Renal pelvis (tissue), 4 donors: Measurements from ENCODE around the gene SLC41A1. TPM values are rescaled to one million over a fixed set of nuclear protein-coding genes. Genes with fewer than 3 reads are reported as not detected.
"Not testable (repeated sequence)": the region's sequence is repeated elsewhere in the genome, so short reads cannot be mapped to it uniquely, and the experiment has no call there.

Experiments
- DNase-seq: peaks from one replicate; pipeline ENCODE4 v3.0.0-alpha.2; 2013
- polyA plus RNA-seq, 3 donors: library from polyadenylated mRNA; unstranded; fragments of 120-200 nt; gene quantifications; one replicate each; pipeline ENCODE4 v1.2.1, GENCODE V29; 2013; ENCODE audit not compliant: insufficient read length in 3 of 3

SLC41A1 gene
- polyA plus RNA-seq, 3 donors: 28.9 to 31.7 (median 30.8) TPM

GRCh38 chr1:205826995-205827394, 14.0 kb upstream of the SLC41A1 start:
- no peak for DNase-seq

GRCh38 chr1:205826016-205826806, 13.2 kb upstream of the SLC41A1 start:
- DNase-seq: no peak

- no peak for DNase-seq
Observed at GRCh38 chr1:205824180-205824579, 11.2 kb upstream of the SLC41A1 start.

GRCh38 chr1:205823260-205823659, 10.3 kb upstream of the SLC41A1 start:
- not testable (repeated sequence) for DNase-seq

- no peak for DNase-seq
Observed at GRCh38 chr1:205822397-205822796, 9.4 kb upstream of the SLC41A1 start.

GRCh38 chr1:205817988-205818387, 5.0 kb upstream of the SLC41A1 start:
- DNase-seq: no peak

GRCh38 chr1:205817364-205817763, 4.4 kb upstream of the SLC41A1 start:
- DNase-seq: no peak

- DNase-seq: no peak
Observed at GRCh38 chr1:205813755-205814058, 709 bp upstream of the SLC41A1 start.

GRCh38 chr1:205812271-205812877, 624 bp downstream of the SLC41A1 start:
- no peak for DNase-seq

GRCh38 chr1:205811660-205812059, 1.3 kb downstream of the SLC41A1 start:
- no peak for DNase-seq

- no peak for DNase-seq
Observed at GRCh38 chr1:205810448-205811157, 2.4 kb downstream of the SLC41A1 start.

GRCh38 chr1:205809942-205810345, 3.1 kb downstream of the SLC41A1 start:
- no peak for DNase-seq

GRCh38 chr1:205809469-205809868, 3.5 kb downstream of the SLC41A1 start:
- no peak for DNase-seq

- no peak for DNase-seq
Observed at GRCh38 chr1:205805082-205805711, 7.8 kb downstream of the SLC41A1 start.

- DNase-seq: no peak
Observed at GRCh38 chr1:205804605-205805004, 8.4 kb downstream of the SLC41A1 start.

- DNase-seq: no peak
Observed at GRCh38 chr1:205803986-205804385, 9.0 kb downstream of the SLC41A1 start.

GRCh38 chr1:205802060-205802459, 10.9 kb downstream of the SLC41A1 start:
- no peak for DNase-seq

- no peak for DNase-seq
Observed at GRCh38 chr1:205800981-205801703, 11.9 kb downstream of the SLC41A1 start.

- DNase-seq: no peak
Observed at GRCh38 chr1:205800427-205800826, 12.6 kb downstream of the SLC41A1 start.

GRCh38 chr1:205798577-205798976, 14.4 kb downstream of the SLC41A1 start:
- no peak for DNase-seq

- no peak for DNase-seq
Observed at GRCh38 chr1:205797168-205797567, 15.8 kb downstream of the SLC41A1 start.
